T-helper 1 cell treated with Interleukin-12 subunit alpha and Interleukin-12 subunit beta and Interleukin-4 antibody, amounts not matched to agents 30 ng/mL and 1 ng/mL, for 36 hours (primary cell): Measurements from ENCODE around the gene SYCP1. TPM values are rescaled to one million over a fixed set of nuclear protein-coding genes. Genes with fewer than 3 reads are reported as not detected.
"Not testable (repeated sequence)": the region's sequence is repeated elsewhere in the genome, so short reads cannot be mapped to it uniquely, and the experiment has no call there.

Source experiments
- intact Hi-C: fragments of 100-400 bp; cut with micrococcal nuclease; formaldehyde crosslinking; loops from one replicate; pipeline ENCODE4 v1.15.1; 2024
- total RNA-seq: library from RNA; stranded (reverse); gene quantifications from 2 replicates; pipeline ENCODE4 v1.2.3, GENCODE V29; 2022

Gene SYCP1, protein sequence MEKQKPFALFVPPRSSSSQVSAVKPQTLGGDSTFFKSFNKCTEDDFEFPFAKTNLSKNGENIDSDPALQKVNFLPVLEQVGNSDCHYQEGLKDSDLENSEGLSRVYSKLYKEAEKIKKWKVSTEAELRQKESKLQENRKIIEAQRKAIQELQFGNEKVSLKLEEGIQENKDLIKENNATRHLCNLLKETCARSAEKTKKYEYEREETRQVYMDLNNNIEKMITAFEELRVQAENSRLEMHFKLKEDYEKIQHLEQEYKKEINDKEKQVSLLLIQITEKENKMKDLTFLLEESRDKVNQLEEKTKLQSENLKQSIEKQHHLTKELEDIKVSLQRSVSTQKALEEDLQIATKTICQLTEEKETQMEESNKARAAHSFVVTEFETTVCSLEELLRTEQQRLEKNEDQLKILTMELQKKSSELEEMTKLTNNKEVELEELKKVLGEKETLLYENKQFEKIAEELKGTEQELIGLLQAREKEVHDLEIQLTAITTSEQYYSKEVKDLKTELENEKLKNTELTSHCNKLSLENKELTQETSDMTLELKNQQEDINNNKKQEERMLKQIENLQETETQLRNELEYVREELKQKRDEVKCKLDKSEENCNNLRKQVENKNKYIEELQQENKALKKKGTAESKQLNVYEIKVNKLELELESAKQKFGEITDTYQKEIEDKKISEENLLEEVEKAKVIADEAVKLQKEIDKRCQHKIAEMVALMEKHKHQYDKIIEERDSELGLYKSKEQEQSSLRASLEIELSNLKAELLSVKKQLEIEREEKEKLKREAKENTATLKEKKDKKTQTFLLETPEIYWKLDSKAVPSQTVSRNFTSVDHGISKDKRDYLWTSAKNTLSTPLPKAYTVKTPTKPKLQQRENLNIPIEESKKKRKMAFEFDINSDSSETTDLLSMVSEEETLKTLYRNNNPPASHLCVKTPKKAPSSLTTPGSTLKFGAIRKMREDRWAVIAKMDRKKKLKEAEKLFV
- not detected in 2 replicates for total RNA-seq

- intact Hi-C loops, result no loop called here
Measured at GRCh38 chr1:114854693-114855320, at the start of gene SYCP1. TSS of gene SYCP1 (plus strand) at chr1:114854863. CDS start at chr1:114855465, 602 bp downstream.

- intact Hi-C loops, result no loop called here
Measured at GRCh38 chr1:114819869-114820268, 34.8 kb upstream of the SYCP1 start.

DNA sequence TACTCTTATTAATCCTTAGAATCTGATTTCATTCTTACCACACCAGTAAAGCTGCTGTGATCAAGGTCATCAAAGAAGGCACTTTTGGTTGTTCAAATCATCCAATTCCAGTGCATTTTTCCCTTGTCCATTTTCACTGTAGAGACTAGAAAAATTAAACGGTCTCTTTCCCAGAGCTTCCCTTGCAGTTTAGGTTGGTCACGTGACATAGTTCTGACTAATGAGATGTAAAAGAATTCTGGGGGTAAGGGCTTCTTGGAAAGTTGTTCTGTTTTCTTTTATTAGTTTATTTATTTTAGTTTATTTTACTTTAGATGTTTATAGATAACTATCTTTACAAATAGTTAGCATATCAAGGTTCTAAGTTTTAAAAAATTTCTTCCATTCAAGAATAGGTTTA lies 34.3 kb upstream of the SYCP1 start:
- intact Hi-C loops, result no loop called here

- intact Hi-C loops, result no loop called here
Measured at GRCh38 chr1:114821978-114822377, 32.7 kb upstream of the SYCP1 start.

DNA sequence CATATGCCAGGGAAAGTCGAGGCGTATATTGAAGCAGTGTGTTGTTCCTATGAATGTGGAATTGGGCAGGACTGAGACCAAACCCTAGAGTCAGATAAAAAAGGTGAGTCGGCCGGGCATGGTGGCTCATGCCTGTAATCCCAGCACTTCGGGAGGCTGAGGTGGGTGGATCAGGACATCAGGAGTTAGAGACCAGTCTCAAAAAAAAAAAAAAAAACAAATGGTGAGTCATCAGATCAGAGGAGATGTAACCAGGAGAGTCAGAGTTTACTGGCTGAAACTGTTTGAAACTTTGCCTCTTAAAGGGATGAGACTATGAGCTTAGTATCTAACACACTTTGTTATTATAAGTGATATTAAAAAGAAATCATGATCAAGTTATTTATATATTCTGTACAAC lies 26.4 kb upstream of the SYCP1 start:
- intact Hi-C loops, result no loop called here

DNA sequence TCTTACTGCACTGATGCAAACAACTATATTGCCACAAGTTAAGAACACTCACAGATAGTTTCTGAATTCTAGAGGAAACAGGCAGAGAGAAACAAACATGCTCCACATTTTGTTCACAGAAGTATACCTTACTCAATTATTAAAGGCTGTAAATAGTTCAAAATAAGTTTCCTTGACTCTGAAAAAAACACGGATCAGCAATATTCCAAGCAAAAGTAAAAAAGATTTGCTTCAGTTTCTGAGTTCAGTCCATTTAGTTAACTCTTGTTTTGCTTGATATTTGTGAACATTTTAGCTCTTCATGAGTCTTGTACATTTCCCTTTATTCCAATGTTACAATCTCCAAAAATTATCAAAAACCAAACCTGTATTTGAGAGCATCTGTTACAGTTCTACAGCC lies 24.6 kb upstream of the SYCP1 start:
- intact Hi-C loops, result not testable (repeated sequence)

GRCh38 chr1:114831276-114831994 lies 23.2 kb upstream of the SYCP1 start:
- intact Hi-C loops, result no loop called here

- intact Hi-C loops, result no loop called here
Measured at GRCh38 chr1:114832057-114832456, 22.6 kb upstream of the SYCP1 start.

DNA sequence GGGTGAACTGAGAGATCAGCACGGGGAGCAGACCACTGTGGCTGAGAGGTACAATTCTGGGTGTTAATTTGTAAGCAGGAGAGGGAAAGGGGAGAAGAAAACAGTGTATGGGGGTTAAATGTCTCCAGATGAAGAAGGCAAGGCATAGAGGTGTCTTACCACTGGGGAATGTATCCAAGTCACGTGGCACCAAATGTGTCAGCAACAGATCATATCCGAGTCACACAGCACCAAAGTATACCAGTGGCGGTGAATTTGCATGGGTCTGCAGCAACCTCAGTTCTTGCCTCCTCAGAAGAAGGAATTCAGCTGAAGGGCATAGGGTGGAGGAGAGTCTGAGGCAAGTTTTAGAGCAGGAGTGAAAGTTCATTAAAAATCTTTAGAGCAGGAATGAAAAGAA lies 21.2 kb upstream of the SYCP1 start:
- intact Hi-C loops, result no loop called here

GRCh38 chr1:114844270-114844669 lies 10.4 kb upstream of the SYCP1 start:
- intact Hi-C loops, result no loop called here

- intact Hi-C loops, result no loop called here
Measured at GRCh38 chr1:114853584-114853983, 1.1 kb upstream of the SYCP1 start.

DNA sequence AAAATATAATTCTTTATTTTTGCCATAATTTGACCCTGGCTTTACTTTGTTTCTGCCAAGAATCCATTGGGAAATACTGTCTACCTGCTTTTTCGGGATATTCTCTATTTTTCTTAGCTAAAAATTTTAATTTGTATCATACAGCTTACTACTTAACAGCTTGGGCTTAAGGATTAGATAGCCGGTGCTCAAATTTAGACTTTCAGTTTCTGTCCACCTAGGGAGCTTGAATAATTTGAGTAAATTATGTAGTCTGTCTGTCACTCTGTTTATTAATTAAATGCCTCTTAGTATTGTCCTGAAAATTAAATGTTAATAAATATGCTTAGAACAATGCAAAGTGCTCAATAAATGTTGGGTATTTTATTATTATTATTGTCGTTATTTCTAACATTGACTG lies 6.7 kb downstream of the SYCP1 start:
- intact Hi-C loops, result no loop called here

DNA sequence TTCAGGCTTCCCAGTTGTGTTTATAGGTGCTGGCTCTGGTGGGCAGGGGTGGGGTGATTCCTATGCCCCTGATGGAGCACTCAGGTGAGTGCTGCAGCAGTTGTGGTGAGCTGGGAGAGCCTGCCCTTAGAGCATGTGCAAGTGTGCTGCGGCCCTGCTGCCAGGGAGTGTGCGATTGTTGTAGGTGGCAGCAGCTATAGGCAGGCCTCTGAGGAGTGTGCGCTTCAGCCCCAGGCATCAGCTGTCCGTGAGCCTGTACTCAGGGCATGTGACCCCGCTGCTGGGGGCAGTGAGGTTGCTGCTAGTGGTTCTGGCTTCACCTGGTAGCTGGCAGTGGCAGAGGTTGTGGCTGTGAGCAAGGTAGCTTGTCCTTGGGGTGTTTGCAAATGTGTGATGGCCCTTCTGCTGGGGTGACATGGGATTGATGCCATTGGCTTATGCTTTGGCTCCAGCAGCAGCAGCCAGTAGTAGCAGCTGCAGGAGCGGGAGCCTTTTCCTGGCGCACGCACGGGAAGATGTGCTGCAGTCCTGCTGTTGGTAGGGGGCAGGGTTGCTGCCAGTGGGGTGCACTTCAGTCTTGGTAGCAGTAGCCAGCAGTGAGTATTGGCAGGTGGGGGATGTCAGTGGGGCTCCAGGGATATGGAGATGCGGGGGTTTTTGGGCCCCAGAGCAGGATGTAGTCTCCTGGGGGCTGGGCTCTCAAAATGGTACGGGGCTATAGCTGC lies 37.7 kb downstream of the SYCP1 start:
- intact Hi-C loops, result no loop called here

GRCh38 chr1:114896795-114897194 lies 42.1 kb downstream of the SYCP1 start:
- intact Hi-C loops, result no loop called here

- intact Hi-C loops, result no loop called here
Measured at GRCh38 chr1:114901814-114902213, 47.2 kb downstream of the SYCP1 start.

DNA sequence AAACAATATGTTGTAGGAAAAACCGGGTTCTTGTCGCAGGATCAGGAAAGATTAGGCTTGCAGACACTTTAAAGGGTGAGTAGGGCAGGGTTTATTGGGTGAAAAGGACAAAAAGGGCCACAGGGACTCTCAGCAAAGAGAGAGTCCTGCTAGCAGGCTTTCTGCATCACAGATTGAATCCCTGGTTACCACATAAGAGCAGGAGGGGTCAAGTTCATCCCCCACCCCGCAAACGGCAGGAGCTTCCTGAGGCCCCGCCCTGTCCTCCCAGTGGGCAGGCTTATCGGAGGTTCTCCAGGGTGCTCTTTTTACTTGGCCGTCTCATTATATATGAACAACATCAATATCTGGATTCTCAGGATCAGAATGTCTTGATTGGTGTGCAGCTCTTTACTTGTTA lies 47.7 kb downstream of the SYCP1 start:
- intact Hi-C loops, result no loop called here

- intact Hi-C loops, result no loop called here
Measured at GRCh38 chr1:114903480-114903879, 48.8 kb downstream of the SYCP1 start.

DNA sequence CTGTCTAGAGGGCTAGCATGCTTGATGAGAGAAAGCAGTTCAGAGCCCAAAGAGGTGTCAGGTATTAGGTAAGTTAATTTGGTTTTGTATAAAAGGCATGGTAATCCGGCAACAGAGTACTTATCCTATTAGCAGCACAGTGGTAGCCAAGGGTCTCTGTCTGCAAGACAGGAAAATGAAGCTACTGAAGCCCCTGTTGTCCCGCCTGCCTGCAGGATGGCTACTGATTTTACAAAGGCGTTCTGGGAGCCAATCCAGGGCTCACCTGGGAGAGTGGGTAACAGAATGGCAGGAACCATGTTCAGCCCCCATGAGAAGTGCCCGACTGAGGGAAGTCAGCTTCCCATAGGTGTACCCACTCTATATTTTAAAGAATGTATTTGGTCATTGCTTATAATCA lies 61.1 kb downstream of the SYCP1 start:
- intact Hi-C loops, result not testable (repeated sequence)

DNA sequence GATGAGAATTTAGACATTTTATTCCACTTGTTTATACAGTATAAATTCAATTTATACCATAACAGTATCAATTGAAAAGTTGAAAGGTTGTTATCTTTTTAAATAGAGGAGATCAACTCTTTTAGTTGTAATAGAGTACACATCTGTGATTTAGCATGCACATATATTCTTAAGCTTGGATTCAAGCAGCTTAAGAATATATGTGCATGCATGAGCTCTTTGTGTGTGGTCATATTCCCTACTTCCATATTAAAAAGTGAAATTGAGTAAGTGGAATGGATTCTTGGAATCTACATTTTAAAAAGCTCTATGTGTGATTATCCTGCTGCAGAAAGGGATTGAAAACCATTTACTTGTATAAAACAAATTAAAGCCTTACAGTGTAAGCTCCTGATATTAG lies 71.9 kb downstream of the SYCP1 start:
- intact Hi-C loops, result no loop called here

GRCh38 chr1:114927401-114927800 lies 72.7 kb downstream of the SYCP1 start:
- intact Hi-C loops, result no loop called here
